ENCODE data around the gene SPEM1.

The SPEM1 gene

GRCh38 chr17:7421186-7421585 lies 1.1 kb downstream of the SPEM1 start:
- DNase-seq (ENCODE audit: low spot score) = no peak

- DNase-seq (ENCODE audit: low spot score) = no peak
These were observed 3.6 kb downstream of the SPEM1 start for GRCh38 chr17:7423679-7424078.

GRCh38 chr17:7425316-7425715 lies 5.2 kb downstream of the SPEM1 start, which contains the start of gene SPEM2:
Gene SPEM2, plus strand, starts transcription at chr17:7425616. Its CDS starts 73 bp downstream, at chr17:7425689.
- DNase-seq (ENCODE audit: low spot score) = no peak

DNA sequence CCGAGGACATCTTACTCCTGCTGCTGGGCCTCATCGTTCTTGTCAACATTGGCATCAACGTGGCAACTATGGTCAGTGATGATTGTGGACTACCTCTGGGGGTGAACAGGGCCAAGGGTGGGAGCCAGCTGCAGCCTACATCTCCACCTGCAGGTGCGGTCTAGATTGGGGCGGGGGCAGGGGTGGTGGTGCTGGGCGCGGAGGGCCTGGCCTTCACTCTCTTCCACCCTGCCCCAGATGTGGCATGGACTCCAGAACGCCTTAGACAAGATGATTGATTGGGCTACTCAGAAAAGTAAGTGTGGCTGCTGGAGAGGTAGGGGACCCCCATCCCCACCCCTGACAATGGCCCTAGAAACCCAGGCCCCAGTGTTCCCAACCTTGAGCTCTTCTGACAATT lies 5.6 kb downstream of the SPEM1 start:
- DNase-seq (ENCODE audit: low spot score) = no peak

GRCh38 chr17:7426203-7426863 lies 6.2 kb downstream of the SPEM1 start:
- no peak for DNase-seq (ENCODE audit: low spot score)

GRCh38 chr17:7426896-7427489 lies 6.9 kb downstream of the SPEM1 start:
- no peak for DNase-seq (ENCODE audit: low spot score)

- DNase-seq (ENCODE audit: low spot score) = no peak
These were observed 7.4 kb downstream of the SPEM1 start for GRCh38 chr17:7427549-7427948.

GRCh38 chr17:7428557-7428956 lies 8.4 kb downstream of the SPEM1 start, which contains the start of gene SPEM3:
Gene SPEM3, plus strand, starts transcription at chr17:7428857. Its CDS starts 46 bp downstream, at chr17:7428903.
- DNase-seq (ENCODE audit: low spot score) = no peak

GRCh38 chr17:7429722-7430121 lies 9.6 kb downstream of the SPEM1 start:
- no peak for DNase-seq (ENCODE audit: low spot score)

GRCh38 chr17:7431231-7431630 lies 11.1 kb downstream of the SPEM1 start:
- no peak for DNase-seq (ENCODE audit: low spot score)

DNA sequence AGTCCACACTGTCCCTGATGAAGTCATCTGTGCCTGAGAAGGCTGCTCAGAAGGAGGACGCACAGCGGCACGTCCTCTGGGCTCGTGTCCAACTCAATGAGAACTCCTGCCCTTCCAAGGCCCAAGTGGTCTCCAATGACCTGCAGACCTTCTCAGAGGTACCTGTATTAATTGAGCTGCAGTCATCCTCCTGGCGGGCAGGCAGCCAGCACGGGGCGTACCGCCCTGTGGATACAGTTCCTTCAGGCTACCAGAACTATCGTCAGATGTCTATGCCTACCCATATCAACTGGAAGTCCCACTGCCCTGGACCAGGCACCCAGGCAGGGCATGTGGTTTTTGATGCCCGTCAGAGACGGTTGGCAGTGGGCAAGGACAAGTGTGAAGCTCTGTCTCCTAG lies 12.2 kb downstream of the SPEM1 start:
- no peak for DNase-seq (ENCODE audit: low spot score)

DNA sequence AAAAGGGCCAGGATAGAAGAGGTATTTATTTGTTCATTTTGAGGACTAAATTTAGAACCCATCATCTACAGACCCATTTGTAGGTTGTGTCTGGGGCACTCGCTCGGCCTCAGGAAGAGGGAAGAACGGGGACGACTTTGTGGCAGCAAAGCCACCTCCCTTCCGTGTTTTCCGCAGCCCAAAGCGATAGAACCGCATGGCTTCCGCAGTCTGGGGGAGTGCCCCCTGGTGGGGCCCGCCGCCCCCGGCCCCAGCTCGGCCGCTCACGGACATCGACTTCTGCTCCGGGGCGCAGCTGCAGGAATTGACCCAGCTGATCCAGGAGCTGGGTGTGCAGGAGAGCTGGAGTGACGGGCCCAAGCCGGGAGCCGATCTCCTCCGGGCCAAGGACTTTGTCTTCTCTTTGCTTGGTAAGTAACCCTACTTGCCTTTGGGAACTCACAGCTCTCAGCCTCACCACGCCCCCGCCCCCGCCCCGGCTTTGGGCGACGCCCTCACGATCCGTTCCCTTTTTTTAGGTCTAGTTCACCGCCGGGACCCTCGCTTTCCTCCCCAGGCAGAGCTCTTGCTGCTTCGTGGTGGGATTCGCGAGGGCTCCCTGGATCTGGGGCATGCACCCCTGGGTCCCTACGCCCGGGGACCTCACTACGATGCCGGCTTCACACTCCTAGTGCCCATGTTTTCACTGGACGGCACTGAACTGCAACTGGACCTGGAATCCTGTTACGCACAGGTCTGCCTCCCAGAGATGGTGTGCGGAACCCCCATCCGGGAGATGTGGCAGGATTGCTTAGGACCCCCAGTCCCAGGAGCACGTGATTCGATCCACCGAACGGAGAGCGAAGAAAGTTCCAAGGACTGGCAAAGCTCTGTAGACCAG lies 15.8 kb downstream of the SPEM1 start:
- DNase-seq (ENCODE audit: low spot score) = peak; percentile 41

GRCh38 chr17:7436556-7437368 lies 16.6 kb downstream of the SPEM1 start:
- DNase-seq (ENCODE audit: low spot score) = peak; percentile 50

DNA sequence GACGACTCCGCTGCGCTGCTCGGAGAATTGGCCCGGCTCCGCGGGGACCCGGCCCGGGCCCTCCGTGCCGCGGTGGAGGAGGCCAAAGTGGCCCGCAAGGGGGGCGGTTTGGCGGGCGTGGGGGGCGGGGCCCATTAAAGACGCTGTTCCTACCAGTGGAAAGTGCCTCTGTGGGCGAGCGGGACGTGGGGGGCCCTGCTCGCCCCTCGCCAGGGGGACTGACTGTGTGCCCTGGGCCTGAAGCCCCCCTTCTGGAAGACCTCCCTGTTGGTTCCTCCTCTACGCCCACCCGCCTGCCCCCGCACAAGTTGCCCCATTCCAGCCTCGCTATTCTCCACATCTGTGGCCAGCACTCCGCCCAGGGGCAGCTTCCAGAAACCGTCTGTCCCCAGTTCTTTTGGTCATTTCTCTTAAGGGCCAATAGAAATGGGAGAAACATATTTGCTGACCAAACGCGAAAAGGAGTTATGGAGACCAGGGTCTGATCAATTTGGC lies 17.3 kb downstream of the SPEM1 start:
- no peak for DNase-seq (ENCODE audit: low spot score)

GRCh38 chr17:7437950-7438614 lies 18.0 kb downstream of the SPEM1 start:
- DNase-seq (ENCODE audit: low spot score) = peak; percentile 52

GRCh38 chr17:7438656-7439460 lies 18.7 kb downstream of the SPEM1 start:
- no peak for DNase-seq (ENCODE audit: low spot score)

GRCh38 chr17:7439462-7440112 lies 19.5 kb downstream of the SPEM1 start, which contains the start of gene FGF11:
Gene FGF11, plus strand, starts transcription at chr17:7439512. Its CDS starts 109 bp downstream, at chr17:7439621.
- no peak for DNase-seq (ENCODE audit: low spot score)

GRCh38 chr17:7440113-7440833 lies 20.1 kb downstream of the SPEM1 start:
- peak; percentile 39 for DNase-seq (ENCODE audit: low spot score)

DNA sequence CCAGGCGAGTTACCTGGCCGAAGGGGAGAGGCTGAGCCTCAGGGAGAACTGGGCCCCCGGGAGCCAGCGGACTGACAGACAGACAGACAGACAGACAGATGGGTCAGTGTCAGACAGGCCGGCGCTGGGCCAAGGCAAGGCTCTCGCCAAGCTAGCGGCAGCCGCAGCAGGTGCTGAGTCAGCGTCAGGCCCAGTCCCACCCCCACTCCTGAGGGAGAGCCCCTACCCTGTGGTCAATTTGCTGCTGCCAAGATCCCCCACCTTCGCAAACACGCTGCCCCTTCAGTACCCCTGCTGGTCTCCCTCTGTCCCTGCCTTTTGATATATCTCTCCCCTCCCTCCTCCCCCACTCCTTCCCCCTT lies 20.7 kb downstream of the SPEM1 start:
- DNase-seq (ENCODE audit: low spot score) = no peak

All from cerebellar cortex (tissue), 1 donor.